GM12873 (cell line): ENCODE results near the gene BICRA.

ENCODE experiments used
- CTCF ChIP-seq: IDR thresholded peaks from 2 replicates; pipeline ENCODE4 v1.5.1; 2012; ENCODE audit warnings: low read depth, mild to moderate bottlenecking, moderate library complexity, low read length, control low read depth; ENCODE audit not compliant: insufficient read depth; ENCODE audit errors: missing control alignments

Gene BICRA

GRCh38 chr19:47730910-47731309, 122.0 kb downstream of the BICRA start:
- TF ChIP-seq CTCF, result no peak

GRCh38 chr19:47735131-47735530, 126.2 kb downstream of the BICRA start:
- TF ChIP-seq CTCF, result no peak

GRCh38 chr19:47740866-47741519, 132.1 kb downstream of the BICRA start:
- no peak for TF ChIP-seq CTCF

- TF ChIP-seq CTCF, result no peak
Measured at GRCh38 chr19:47741544-47742140, 132.7 kb downstream of the BICRA start.

- TF ChIP-seq CTCF, result no peak
Measured at GRCh38 chr19:47742634-47743033, 133.7 kb downstream of the BICRA start.

- no peak for TF ChIP-seq CTCF
Measured at GRCh38 chr19:47745010-47745901, 136.3 kb downstream of the BICRA start, which contains the start of gene NOP53. NOP53 (plus strand) TSS chr19:47745546; CDS start chr19:47745560, 14 bp downstream.

GRCh38 chr19:47749326-47749725, 140.4 kb downstream of the BICRA start:
- no peak for TF ChIP-seq CTCF
